Measurements from ENCODE around the gene RGS18.
"Not testable (repeated sequence)": the region's sequence is repeated elsewhere in the genome, so short reads cannot be mapped to it uniquely, and the experiment has no call there.

Gene RGS18

DNA sequence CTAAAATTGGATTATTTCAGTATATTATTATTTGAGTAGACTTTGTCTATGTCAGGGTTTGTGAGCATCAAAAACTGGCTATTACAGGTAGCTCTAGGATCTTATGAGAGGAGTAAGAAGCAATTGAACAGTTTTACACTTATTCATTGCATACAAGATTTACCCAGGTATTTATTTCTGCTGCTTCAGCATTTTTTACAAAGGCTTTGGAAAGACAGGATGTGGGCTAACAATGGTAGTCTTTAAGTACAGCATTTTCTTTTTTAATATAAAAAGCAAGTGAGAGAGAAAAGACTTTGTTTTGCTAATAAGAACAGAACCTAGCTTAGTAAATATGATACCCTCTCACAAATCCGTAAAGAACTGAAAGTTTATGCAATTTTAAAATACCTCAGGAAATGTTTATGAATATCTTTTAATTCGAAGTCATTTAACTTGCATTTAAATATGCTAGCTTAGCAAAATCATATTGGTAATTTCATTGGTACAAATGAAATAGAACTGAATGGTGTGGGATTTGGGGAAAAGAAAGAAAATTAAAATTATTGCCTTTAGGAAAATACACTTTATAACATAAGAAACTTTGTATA is 32.1 kb upstream of the RGS18 start:
- TF ChIP-seq, protein P1, sequence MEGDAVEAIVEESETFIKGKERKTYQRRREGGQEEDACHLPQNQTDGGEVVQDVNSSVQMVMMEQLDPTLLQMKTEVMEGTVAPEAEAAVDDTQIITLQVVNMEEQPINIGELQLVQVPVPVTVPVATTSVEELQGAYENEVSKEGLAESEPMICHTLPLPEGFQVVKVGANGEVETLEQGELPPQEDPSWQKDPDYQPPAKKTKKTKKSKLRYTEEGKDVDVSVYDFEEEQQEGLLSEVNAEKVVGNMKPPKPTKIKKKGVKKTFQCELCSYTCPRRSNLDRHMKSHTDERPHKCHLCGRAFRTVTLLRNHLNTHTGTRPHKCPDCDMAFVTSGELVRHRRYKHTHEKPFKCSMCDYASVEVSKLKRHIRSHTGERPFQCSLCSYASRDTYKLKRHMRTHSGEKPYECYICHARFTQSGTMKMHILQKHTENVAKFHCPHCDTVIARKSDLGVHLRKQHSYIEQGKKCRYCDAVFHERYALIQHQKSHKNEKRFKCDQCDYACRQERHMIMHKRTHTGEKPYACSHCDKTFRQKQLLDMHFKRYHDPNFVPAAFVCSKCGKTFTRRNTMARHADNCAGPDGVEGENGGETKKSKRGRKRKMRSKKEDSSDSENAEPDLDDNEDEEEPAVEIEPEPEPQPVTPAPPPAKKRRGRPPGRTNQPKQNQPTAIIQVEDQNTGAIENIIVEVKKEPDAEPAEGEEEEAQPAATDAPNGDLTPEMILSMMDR (IDR thresholded peaks at IDR 0.05; ENCODE audit: extremely low read depth, insufficient read depth, missing control alignments) = no peak
- in situ Hi-C loops (cut with MboI; ENCODE audit: low pct_unique_long_range_greater_than_20kb, low sequenced_read_pairs, unreplicated experiment) = no loop called here
- DNase-seq (ENCODE audit: low spot score) = no peak

DNA sequence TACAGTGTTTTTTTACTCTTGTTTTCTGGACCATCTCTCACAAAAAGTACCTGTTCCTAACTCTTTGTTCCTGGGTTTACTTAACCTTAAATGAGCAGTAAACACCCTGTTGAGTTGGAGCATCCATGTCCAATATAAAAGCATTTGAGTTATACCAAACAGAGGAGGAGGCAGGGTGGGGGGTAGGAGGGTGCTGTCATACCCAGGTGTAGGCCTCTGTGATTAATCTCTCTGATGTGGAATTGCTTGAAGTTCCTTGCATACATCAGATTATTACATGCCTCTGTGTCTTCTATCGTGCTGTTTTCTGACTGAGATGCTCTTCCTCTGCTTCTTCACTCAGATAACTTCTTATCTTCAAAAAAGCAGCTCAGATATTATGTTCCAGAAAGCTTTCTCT is 28.1 kb upstream of the RGS18 start:
- TF ChIP-seq, protein P1 (IDR thresholded peaks at IDR 0.05; ENCODE audit: extremely low read depth, insufficient read depth, missing control alignments) = no peak
- no peak for DNase-seq (ENCODE audit: low spot score)
- in situ Hi-C loops (cut with MboI; ENCODE audit: low pct_unique_long_range_greater_than_20kb, low sequenced_read_pairs, unreplicated experiment) = no loop called here

DNA sequence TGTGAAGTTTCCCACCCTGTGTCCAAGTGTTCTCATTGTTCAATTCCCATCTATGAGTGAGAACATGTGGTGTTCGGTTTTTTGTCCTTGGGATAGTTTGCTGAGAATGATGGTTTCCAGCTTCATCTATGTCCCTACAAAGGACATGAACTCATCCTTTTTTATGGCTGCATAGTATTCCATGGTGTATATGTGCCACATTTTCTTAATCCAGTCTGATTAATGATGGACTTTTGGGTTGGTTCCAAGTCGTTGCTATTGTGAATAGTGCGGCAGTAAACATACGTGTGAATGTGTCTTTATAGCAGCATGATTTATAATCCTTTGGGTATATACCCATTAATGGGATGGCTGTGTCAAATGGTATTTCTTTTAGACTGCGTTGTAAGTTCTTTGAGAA is 27.4 kb upstream of the RGS18 start:
- in situ Hi-C loops (cut with MboI; ENCODE audit: low pct_unique_long_range_greater_than_20kb, low sequenced_read_pairs, unreplicated experiment); DNase-seq (ENCODE audit: low spot score): not testable (repeated sequence)

DNA sequence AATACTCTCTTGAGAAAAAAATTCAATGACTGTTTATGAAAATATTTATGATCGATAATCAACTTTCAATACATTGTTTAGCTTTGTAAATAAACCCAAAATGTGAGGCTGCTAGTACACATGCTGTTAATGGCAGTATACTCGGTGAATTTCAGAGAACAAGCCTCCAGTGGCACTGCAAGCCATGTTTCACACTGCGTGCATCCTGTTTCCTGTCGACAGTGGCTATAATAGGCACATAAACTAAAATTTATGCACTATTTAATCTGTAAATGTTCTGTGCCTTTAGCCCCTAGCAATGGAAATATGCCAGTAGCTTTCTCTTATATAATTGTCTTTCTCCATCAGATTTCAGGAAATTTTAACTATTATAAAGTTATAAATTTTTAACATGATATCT is 26.3 kb upstream of the RGS18 start:
- no peak for DNase-seq (ENCODE audit: low spot score)
- in situ Hi-C loops (cut with MboI; ENCODE audit: low pct_unique_long_range_greater_than_20kb, low sequenced_read_pairs, unreplicated experiment) = no loop called here
- TF ChIP-seq, protein P1 (IDR thresholded peaks at IDR 0.05; ENCODE audit: extremely low read depth, insufficient read depth, missing control alignments) = no peak

DNA sequence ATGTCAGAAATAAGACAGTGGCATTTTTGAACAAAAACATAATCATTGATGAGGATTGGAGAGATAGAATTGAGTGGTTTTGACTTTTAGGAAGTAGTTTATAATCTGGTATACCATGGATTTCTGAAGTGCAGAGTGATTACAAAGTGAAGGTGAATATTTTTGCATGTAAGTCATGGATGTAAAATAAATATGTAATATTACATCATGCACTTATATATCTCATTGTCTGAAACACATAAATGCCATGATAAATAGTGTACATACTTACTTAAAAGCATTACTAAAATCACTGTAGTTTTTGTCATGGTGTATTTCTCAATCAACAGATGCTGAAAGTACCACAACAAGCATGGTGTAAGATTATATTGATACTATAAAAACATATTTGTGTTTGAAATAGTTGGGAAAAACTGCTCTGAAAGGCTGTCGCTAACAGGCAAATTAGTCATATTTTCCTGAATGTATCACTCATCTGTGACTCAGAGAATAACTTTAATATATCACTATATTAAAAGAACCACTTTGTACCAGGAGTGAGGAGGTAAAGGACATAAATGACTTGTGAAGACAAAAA is 24.8 kb upstream of the RGS18 start:
- no peak for DNase-seq (ENCODE audit: low spot score)
- in situ Hi-C loops (cut with MboI; ENCODE audit: low pct_unique_long_range_greater_than_20kb, low sequenced_read_pairs, unreplicated experiment) = no loop called here
- TF ChIP-seq, protein P1 (IDR thresholded peaks at IDR 0.05; ENCODE audit: extremely low read depth, insufficient read depth, missing control alignments) = no peak

DNA sequence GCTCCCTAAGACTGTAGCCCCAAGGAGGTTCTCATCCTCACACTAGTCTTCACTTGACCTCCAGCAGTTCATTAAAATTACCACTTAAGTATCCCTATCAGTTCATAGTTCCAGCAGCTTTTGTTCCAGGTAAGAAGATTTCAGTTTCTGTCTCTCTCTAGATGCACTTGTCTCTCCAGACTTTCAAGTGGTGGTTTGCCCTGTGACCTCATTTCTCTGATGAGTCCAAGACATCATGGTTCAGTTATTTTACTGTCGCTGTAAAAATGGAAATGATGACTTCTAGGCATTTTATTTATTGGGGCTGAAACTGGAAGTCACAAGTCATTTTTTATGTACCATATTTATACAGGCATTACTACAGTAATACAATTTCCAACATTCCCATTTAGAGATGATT is 17.9 kb upstream of the RGS18 start:
- TF ChIP-seq, protein P1 (IDR thresholded peaks at IDR 0.05; ENCODE audit: extremely low read depth, insufficient read depth, missing control alignments) = no peak
- in situ Hi-C loops (cut with MboI; ENCODE audit: low pct_unique_long_range_greater_than_20kb, low sequenced_read_pairs, unreplicated experiment) = no loop called here
- DNase-seq (ENCODE audit: low spot score) = no peak

DNA sequence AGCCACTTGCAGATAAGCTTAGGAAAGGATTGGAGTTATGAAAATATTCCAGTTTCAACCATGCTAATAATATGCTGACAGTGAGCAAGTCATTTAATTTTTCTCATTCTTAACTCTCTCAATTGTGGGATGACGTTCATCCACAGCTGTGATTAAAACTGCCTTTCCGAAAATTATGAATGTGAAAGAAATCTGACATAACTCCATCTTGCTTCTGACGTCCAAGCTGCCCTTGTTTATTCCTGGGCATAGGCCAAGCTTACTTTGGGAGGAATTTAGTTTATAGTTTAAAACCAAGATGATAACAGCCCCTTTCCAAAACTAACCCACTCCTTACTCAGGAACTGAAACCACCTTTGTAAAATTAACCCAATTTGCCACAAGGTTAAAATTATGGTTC is 11.0 kb upstream of the RGS18 start:
- no peak for DNase-seq (ENCODE audit: low spot score)
- in situ Hi-C loops (cut with MboI; ENCODE audit: low pct_unique_long_range_greater_than_20kb, low sequenced_read_pairs, unreplicated experiment) = no loop called here
- TF ChIP-seq, protein P1 (IDR thresholded peaks at IDR 0.05; ENCODE audit: extremely low read depth, insufficient read depth, missing control alignments) = no peak

All from GM13977 (cell line).